Skeletal muscle tissue (tissue), 4 donors: ENCODE data around the gene BTLA. TPM values are rescaled to one million over a fixed set of nuclear protein-coding genes. Genes with fewer than 3 reads are reported as not detected.

Experiments used
- H3K27ac ChIP-seq: one replicate; pipeline ENCODE4 v1.7.0; 2013; ENCODE audit warnings: mild to moderate bottlenecking, low read depth, low read length, inconsistent platforms
- H3K27me3 ChIP-seq, 3 donors: one replicate each; pipeline ENCODE4 v1.7.0; 2013; ENCODE audit warnings: low read length in 3 of 3; ENCODE audit not compliant: control insufficient read depth in 3 of 3, insufficient read depth in 3 of 3
- H3K36me3 ChIP-seq, 3 donors: one replicate each; pipeline ENCODE4 v1.7.0; 2013; ENCODE audit warnings: low read length in 3 of 3; ENCODE audit not compliant: control insufficient read depth in 3 of 3, insufficient read depth in 3 of 3
- H3K4me1 ChIP-seq, 3 donors: one replicate each; pipeline ENCODE4 v1.7.0; 2013; ENCODE audit warnings: low read length in 3 of 3, mild to moderate bottlenecking in 3 of 3; ENCODE audit not compliant: control insufficient read depth in 3 of 3, insufficient read depth in 3 of 3
- H3K4me3 ChIP-seq, 3 donors: one replicate each; pipeline ENCODE4 v1.7.0; 2013; ENCODE audit warnings: low read length in 3 of 3
- H3K9ac ChIP-seq, 3 donors: one replicate each; pipeline ENCODE4 v1.7.0; 2013; ENCODE audit warnings: low read length in 3 of 3, mild to moderate bottlenecking in 3 of 3, moderate library complexity in 2 of 3, low read depth in 1 of 3
- H3K9me3 ChIP-seq, 3 donors: one replicate each; pipeline ENCODE4 v1.7.0; 2013; ENCODE audit warnings: low read length in 3 of 3; ENCODE audit not compliant: control insufficient read depth in 3 of 3
- total RNA-seq: library from RNA; depleted of rRNA; stranded (reverse); fragments of >200 nt; gene quantifications from one replicate; pipeline ENCODE4 v1.2.3, GENCODE V29; 2014
- donor health status: Osteomylitis.

BTLA gene
- total RNA-seq, 1 donor from 2014 or later, result under 0.01 TPM

GRCh38 chr3:112459750-112460149 is 39.5 kb downstream of the BTLA start:
- no peaks in the 10 kb centered on the region for H3K4me1 ChIP-seq
- no peaks in the 10 kb centered on the region for H3K36me3 ChIP-seq
- H3K9ac ChIP-seq, result no peak overlapping the region
- no peaks in the 10 kb centered on the region for H3K27me3 ChIP-seq
- no peak overlapping the region for H3K27ac ChIP-seq
- H3K4me3 ChIP-seq, result no peak overlapping the region
- no peaks in the 10 kb centered on the region for H3K9me3 ChIP-seq

DNA sequence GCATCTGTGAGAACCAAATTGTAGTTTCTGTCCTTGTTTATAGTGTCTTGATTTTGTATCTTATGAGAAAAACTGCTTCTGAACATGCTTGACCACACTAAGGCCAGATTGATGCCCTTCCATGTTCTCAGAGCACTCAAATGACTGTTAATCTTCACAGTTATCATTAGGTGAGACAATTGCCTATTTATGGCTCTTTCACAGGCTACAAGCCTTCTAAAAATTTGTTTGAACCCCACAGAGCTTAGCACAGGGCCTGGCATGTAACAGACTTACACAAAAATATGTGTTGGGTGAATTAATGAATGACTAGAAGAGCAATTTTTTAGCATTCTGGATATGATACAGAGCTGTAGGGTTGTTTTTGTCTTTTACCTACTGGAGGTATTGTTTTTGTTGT is 43.1 kb downstream of the BTLA start:
- no peaks in the 10 kb centered on the region for H3K36me3 ChIP-seq
- H3K27me3 ChIP-seq, result no peaks in the 10 kb centered on the region
- no peak overlapping the region for H3K4me3 ChIP-seq
- no peak overlapping the region for H3K9ac ChIP-seq
- H3K9me3 ChIP-seq, result no peaks in the 10 kb centered on the region
- no peak overlapping the region for H3K27ac ChIP-seq
- H3K4me1 ChIP-seq, result peaks cover 0 to 2% (median 0%) of the 10 kb centered on the region in 3 donors

GRCh38 chr3:112448939-112449338 is 50.3 kb downstream of the BTLA start:
- no peaks in the 10 kb centered on the region for H3K27me3 ChIP-seq
- H3K9ac ChIP-seq, result no peak overlapping the region
- no peak overlapping the region for H3K27ac ChIP-seq
- no peaks in the 10 kb centered on the region for H3K9me3 ChIP-seq
- no peak overlapping the region for H3K4me3 ChIP-seq
- H3K36me3 ChIP-seq, result no peaks in the 10 kb centered on the region
- no peaks in the 10 kb centered on the region for H3K4me1 ChIP-seq

- H3K9ac ChIP-seq, result no peak overlapping the region
- H3K4me3 ChIP-seq, result no peak overlapping the region
Observed at GRCh38 chr3:112446343-112446742, 52.9 kb downstream of the BTLA start.

GRCh38 chr3:112445839-112446238 is 53.4 kb downstream of the BTLA start:
- Histone ChIP-seq H3K36me3 (no peaks in the 10 kb centered on the region), H3K27ac (no peak overlapping the region), H3K4me1 (no peaks in the 10 kb centered on the region), H3K9ac (no peak overlapping the region), H3K4me3 (no peak overlapping the region), H3K27me3 (no peaks in the 10 kb centered on the region), H3K9me3 (no peaks in the 10 kb centered on the region)

More at GRCh38 chr3:112446343-112446742, 52.9 kb downstream of the BTLA start:
- H3K4me1 ChIP-seq, result no peaks in the 10 kb centered on the region
- no peak overlapping the region for H3K27ac ChIP-seq
- no peaks in the 10 kb centered on the region for H3K27me3 ChIP-seq
- H3K9me3 ChIP-seq, result no peaks in the 10 kb centered on the region
- no peaks in the 10 kb centered on the region for H3K36me3 ChIP-seq

DNA sequence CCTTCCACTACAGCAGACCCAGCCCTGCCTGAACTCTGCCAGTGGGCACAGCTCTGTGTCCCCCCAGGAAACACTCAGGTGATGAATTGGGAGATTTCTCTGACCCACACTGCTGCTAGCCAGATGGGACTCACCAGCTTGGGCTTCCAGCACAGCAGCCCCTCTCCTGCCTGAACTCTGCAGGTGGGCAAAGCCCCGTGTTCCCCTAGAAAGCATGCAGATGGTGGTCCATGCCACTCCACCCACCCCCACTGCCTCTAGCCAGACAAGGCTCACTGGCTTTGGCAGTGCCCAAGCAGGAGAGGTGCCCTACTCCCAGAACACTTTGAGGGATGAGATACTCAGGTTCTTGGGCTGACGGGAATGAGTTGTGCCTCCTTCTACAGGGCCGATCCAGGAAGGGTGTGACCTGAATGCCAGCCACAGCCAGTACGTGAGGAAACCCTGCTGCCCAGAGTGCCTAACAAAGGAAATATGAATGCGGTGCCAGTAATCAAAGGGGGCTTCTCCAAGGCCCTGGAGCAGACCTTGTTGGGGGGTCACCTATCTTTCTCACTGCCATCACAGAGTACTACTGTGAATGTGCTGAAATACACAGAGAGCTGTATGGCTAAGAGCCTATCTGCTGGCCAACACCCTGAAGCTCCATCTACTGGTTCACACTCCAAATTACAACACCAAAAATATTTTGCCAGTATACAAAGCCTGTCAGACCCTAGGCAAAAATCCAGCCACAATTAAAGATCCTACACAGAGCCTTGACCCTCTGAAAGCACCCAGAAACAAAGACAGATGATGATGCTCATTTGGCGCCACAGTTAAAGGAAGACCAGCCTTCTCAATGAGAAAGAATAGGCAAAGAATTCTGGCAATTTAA is 61.9 kb downstream of the BTLA start:
- Histone ChIP-seq H3K9ac (no peak overlapping the region), H3K4me3 (no peak overlapping the region)

GRCh38 chr3:112429960-112430359 is 69.3 kb downstream of the BTLA start:
- no peaks in the 10 kb centered on the region for H3K36me3 ChIP-seq
- H3K9ac ChIP-seq, result no peak overlapping the region
- H3K27me3 ChIP-seq, result no peaks in the 10 kb centered on the region
- H3K4me1 ChIP-seq, result no peaks in the 10 kb centered on the region
- H3K4me3 ChIP-seq, result no peak overlapping the region
- no peak overlapping the region for H3K27ac ChIP-seq
- no peaks in the 10 kb centered on the region for H3K9me3 ChIP-seq

More for the DNA sequence above, 61.9 kb downstream of the BTLA start:
- no peaks in the 10 kb centered on the region for H3K9me3 ChIP-seq
- H3K27me3 ChIP-seq, result no peaks in the 10 kb centered on the region
- H3K4me1 ChIP-seq, result no peaks in the 10 kb centered on the region
- no peak overlapping the region for H3K27ac ChIP-seq
- no peaks in the 10 kb centered on the region for H3K36me3 ChIP-seq

DNA sequence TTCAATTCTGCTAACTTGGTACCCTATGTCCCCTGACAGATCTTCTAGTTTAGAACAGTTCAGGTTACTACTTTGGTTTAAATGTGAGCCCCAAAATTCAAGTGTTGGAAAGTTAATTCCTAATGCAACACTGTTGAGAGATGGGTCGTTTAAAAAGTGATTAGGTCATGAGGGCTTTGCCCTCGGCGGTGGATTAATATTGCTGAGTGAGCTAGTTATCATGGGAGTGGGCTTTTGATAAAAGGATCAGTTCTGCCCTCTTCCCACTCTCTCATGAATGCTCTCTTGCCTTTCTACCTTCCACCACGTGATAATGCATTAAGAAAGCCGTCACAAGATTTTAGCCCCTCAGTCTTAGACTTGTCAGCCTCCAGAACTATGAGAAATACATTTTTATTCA is 72.1 kb downstream of the BTLA start:
- Histone ChIP-seq H3K4me1 (no peaks in the 10 kb centered on the region), H3K27me3 (no peaks in the 10 kb centered on the region)

DNA sequence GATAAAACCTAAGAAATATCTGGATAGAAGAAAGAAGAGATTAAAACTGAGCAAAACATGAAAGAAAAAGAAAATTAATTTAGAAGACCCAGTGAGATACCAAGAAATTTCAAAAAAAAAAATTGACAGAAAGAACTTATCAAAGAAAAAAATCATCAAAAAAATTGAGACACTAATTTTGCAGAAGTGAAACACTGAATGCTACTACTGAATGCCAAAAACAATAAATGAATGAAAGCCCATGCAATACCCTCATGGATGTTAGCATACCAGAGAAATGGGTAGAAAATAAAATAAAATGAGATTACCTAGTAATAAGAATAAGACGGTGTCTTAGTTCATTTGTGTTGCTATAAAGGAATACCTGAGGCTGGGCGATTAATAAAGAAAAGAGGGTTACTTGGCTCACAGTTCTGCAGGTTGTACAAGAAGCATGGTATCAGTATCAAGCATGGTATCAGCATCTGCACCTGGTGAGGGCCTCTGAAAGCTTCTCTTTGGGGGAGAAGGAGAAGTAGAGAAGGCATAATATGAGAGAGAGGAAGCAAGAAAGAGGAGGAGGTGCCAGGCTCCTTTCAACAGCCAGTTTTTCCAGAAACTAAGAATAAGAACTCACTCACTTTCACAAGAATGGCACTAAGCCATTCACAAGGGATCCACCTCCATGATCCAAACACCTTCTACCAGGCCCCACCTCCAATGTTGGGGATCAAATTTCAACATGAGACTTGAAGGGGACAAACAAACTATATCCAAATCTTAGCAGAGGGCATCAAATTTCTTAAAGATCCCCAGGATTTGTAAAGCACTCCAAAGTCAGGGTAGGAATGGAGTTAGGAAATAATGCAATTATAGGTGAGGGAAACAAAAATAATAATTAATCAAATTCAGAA is 73.2 kb downstream of the BTLA start:
- H3K9me3 ChIP-seq, result no peaks in the 10 kb centered on the region
- H3K27me3 ChIP-seq, result no peaks in the 10 kb centered on the region
- H3K9ac ChIP-seq, result no peak overlapping the region
- H3K36me3 ChIP-seq, result no peaks in the 10 kb centered on the region
- H3K27ac ChIP-seq, result no peak overlapping the region
- no peaks in the 10 kb centered on the region for H3K4me1 ChIP-seq
- no peak overlapping the region for H3K4me3 ChIP-seq

More for the DNA sequence above, 72.1 kb downstream of the BTLA start:
- no peaks in the 10 kb centered on the region for H3K9me3 ChIP-seq
- no peak overlapping the region for H3K9ac ChIP-seq
- no peaks in the 10 kb centered on the region for H3K36me3 ChIP-seq
- no peak overlapping the region for H3K4me3 ChIP-seq
- H3K27ac ChIP-seq, result no peak overlapping the region

- H3K9me3 ChIP-seq, result no peaks in the 10 kb centered on the region
- H3K4me3 ChIP-seq, result no peak overlapping the region
- no peak overlapping the region for H3K9ac ChIP-seq
- H3K4me1 ChIP-seq, result no peaks in the 10 kb centered on the region
- no peaks in the 10 kb centered on the region for H3K36me3 ChIP-seq
- no peaks in the 10 kb centered on the region for H3K27me3 ChIP-seq
- no peak overlapping the region for H3K27ac ChIP-seq
Observed at GRCh38 chr3:112425382-112425781, 73.9 kb downstream of the BTLA start.
